K562 (cell line): ENCODE data around the gene AIG1. TPM values are rescaled to one million over a fixed set of nuclear protein-coding genes. Genes with fewer than 3 reads are reported as not detected.

Source experiments
- ATF1 ChIP-seq, 2 experiments: fragments of 450-650 bp in 1 of 2; IDR thresholded peaks; 2 replicates each; pipeline ENCODE4 v1.6.1; 2016; ENCODE audit warnings: missing compliant biosample characterization in 1 of 2, missing genetic modification characterization in 1 of 2
- CXXC5 ChIP-seq: fragments of 250-450 bp; sonication (Bioruptor Pico); IDR thresholded peaks from 2 replicates; pipeline ENCODE4 v1.8.0; 2022; ENCODE audit warnings: inconsistent platforms, mild to moderate bottlenecking, moderate library complexity
- GTF2A2 ChIP-seq: IDR thresholded peaks from 2 replicates; pipeline ENCODE4 v1.6.1; 2016; ENCODE audit warnings: mild to moderate bottlenecking, missing genetic modification characterization, missing compliant biosample characterization
- HDAC2 ChIP-seq: fragments of 450-650 bp; IDR thresholded peaks from 2 replicates; pipeline ENCODE4 v1.6.1; 2016; ENCODE audit warnings: mild to moderate bottlenecking
- MIER1 ChIP-seq: fragments of 450-650 bp; IDR thresholded peaks from 2 replicates; pipeline ENCODE4 v1.6.1; 2016; ENCODE audit warnings: antibody characterized with exemption, mild to moderate bottlenecking, low read depth
- MTA2 ChIP-seq: fragments of 450-650 bp; IDR thresholded peaks from 2 replicates; pipeline ENCODE4 v1.6.1; 2016; ENCODE audit warnings: low read depth
- NUFIP1 ChIP-seq: fragments of 450-650 bp; IDR thresholded peaks from 2 replicates; pipeline ENCODE4 v1.6.1; 2018; ENCODE audit not compliant: partially characterized antibody
- POLR2B ChIP-seq: fragments of 450-650 bp; IDR thresholded peaks from 2 replicates; pipeline ENCODE4 v1.6.1; 2018; ENCODE audit warnings: low read depth; ENCODE audit not compliant: partially characterized antibody
- RAD21 ChIP-seq, 2 experiments: fragments of 250-450 bp in 1 of 2; fragments of 450-650 bp in 1 of 2; sonication (Bioruptor Pico) in 1 of 2; formaldehyde crosslinking in 1 of 2; IDR thresholded peaks in 1 of 2; conservative IDR thresholded peaks in 1 of 2; 2 replicates each; pipeline versions ENCODE4 v1.4.0 to v1.8.0; 2020 to 2022; ENCODE audit warnings: mild to moderate bottlenecking in 2 of 2, moderate library complexity in 1 of 2
- STAT5A ChIP-seq: IDR thresholded peaks from 2 replicates; pipeline ENCODE4 v1.6.1; 2012; ENCODE audit warnings: low read length, inconsistent platforms, borderline replicate concordance
- ZNF24 ChIP-seq: fragments of 450-650 bp; IDR thresholded peaks from 2 replicates; pipeline ENCODE4 v1.6.1; 2016
- polyA plus RNA-seq, 8 experiments: library from polyadenylated mRNA; depleted of rRNA in 4 of 8; stranded (reverse) in 5 of 8; unstranded in 3 of 8; fragments of >200 nt; fragmentation: Nextera tagmentation in 2 of 8; fragmentation: Illumina TruSeq in 1 of 8; extraction: Ambion mirVana in 2 of 8; extraction: Trizol in 1 of 8; gene quantifications; 2 replicates each; pipeline versions ENCODE4 v1.2.1 to v1.2.3, GENCODE V29; 2011 to 2014; ENCODE audit warnings: inconsistent platforms in 1 of 8, missing spikeins in 1 of 8
- total RNA-seq, 7 experiments: library from RNA; depleted of rRNA in 6 of 7; stranded (reverse); fragments of >200 nt in 6 of 7; fragmentation: Illumina TruSeq in 2 of 7; extraction: Trizol in 2 of 7; gene quantifications; 2 replicates each; pipeline versions ENCODE4 v1.2.1 to v1.2.3, GENCODE V29; 2011 to 2021; ENCODE audit warnings: low replicate concordance in 1 of 7
- TF ChIP-seq, protein P1 (sequence below), 2 experiments: fragments of 450-650 bp; IDR thresholded peaks; 2 replicates each; pipeline ENCODE4 v1.6.1; 2016; ENCODE audit warnings: mild to moderate bottlenecking in 2 of 2, borderline replicate concordance in 1 of 2, low read depth in 1 of 2, moderate library complexity in 1 of 2
- TF ChIP-seq, protein P2 (sequence below): fragments of 450-650 bp; formaldehyde crosslinking; conservative IDR thresholded peaks from 2 replicates; pipeline ENCODE4 v1.4.0; 2022; ENCODE audit warnings: mild to moderate bottlenecking, missing genetic modification characterization
- TF ChIP-seq, protein P3 (sequence below): fragments of 450-650 bp; IDR thresholded peaks from 2 replicates; pipeline ENCODE4 v1.6.1; 2018; ENCODE audit warnings: mild to moderate bottlenecking, low read depth; ENCODE audit not compliant: partially characterized antibody
- TF ChIP-seq, protein P4 (sequence below), 2 experiments: fragments of 250-450 bp in 1 of 2; fragments of 450-650 bp in 1 of 2; sonication (Bioruptor Pico) in 1 of 2; IDR thresholded peaks; 2 replicates each; pipeline versions ENCODE4 v1.6.1 to v1.8.0; 2016 to 2021; ENCODE audit warnings: mild to moderate bottlenecking in 2 of 2, moderate library complexity in 2 of 2, missing compliant biosample characterization in 1 of 2, missing genetic modification characterization in 1 of 2

AIG1 gene
- total and polyA plus RNA-seq, 9 of the 15 experiments (the other 6 are each of a cell fraction or from before 2014, with no cell fraction given): 74.8 to 333 (median 127) TPM

DNA sequence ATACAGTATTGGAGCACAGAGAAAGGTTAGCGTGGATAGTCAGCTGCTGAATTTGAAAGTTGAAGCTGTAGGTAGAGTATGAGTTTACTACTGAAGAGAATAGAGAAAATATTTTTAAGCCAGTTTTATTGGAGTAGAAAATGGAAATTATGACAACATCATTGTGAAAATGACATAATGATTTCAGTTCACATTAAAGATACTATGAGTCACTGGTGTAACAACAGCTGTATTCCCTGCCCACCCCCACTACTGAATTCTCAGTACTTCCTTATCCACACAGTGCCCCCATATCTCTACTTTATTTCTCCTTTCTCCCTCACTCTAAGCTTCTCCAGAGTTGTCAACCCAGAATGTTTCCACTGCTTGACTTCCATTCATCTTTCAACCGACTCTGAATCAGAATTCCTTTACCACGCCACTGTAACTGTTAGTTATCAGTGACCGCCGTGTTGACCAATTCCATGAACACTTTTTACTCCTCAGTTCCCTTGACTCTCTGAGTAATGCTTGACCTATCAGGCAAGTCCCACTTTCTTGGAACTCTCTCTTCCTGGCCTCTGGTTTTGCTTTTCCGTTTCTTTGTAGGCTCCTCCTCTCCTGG lies 139.6 kb downstream of the AIG1 start (continued):
- TF ChIP-seq, protein P1, sequence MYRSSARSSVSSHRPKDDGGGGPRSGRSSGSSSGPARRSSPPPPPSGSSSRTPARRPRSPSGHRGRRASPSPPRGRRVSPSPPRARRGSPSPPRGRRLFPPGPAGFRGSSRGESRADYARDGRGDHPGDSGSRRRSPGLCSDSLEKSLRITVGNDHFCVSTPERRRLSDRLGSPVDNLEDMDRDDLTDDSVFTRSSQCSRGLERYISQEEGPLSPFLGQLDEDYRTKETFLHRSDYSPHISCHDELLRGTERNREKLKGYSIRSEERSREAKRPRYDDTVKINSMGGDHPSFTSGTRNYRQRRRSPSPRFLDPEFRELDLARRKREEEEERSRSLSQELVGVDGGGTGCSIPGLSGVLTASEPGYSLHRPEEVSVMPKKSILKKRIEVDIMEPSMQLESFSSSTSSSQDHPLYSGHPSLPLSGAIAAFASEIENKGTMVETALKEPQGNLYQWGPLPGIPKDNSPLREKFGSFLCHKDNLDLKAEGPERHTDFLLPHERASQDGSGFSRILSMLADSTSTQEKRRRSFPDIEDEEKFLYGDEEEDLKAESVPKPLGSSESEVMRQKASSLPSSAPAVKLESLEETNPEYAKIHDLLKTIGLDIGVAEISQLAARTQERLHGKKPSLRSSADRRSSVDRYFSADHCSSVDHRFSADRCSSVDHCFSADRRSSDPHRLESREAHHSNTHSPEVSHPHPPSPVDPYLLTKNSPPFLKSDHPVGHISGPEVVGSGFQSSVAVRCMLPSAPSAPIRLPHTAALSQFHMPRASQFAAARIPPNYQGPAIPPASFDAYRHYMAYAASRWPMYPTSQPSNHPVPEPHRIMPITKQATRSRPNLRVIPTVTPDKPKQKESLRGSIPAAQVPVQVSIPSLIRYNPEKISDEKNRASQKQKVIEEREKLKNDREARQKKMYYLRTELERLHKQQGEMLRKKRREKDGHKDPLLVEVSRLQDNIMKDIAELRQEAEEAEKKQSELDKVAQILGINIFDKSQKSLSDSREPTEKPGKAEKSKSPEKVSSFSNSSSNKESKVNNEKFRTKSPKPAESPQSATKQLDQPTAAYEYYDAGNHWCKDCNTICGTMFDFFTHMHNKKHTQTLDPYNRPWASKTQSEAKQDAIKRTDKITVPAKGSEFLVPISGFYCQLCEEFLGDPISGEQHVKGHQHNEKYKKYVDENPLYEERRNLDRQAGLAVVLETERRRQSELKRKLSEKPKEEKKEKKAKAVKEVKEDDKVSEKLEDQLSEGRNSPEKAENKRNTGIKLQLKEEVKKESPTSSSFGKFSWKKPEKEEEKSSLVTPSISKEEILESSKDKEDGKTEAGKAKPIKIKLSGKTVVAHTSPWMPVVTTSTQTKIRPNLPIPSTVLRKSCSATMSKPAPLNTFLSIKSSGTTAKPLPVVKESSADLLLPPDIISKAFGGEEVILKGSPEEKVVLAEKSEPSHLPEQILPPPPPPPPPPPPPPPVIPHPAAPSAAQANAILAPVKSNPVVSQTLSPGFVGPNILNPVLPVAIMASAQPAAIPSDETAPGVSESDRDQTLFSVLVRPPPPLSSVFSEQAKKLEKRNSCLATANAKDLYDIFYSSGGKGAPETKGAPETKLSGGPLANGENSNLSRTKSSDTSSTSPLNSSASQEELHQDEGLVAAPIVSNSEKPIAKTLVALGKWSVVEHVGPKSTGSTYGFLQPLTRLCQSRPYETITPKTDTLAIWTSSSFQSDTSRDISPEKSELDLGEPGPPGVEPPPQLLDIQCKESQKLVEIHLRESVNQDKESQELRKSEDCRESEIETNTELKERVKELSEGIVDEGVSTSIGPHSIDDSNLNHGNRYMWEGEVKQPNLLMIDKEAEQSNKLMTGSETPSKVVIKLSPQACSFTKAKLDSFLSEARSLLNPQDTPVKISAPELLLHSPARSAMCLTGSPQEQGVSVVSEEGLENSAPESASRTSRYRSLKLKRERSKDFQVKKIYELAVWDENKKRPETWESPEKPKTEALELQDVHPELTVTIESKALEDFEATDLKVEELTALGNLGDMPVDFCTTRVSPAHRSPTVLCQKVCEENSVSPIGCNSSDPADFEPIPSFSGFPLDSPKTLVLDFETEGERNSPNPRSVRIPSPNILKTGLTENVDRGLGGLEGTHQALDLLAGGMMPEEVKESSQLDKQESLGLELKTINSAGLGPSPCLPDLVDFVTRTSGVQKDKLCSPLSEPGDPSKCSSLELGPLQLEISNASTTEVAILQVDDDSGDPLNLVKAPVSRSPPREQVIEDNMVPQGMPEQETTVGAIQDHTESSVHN (IDR thresholded peaks at IDR 0.05; ENCODE audit: borderline replicate concordance in 1 of 2, low read depth in 1 of 2): peak in 1 of 2 experiments; percentile 75; a peak in 2 of 4 replicates
- TF ChIP-seq NUFIP1 (no peak), HDAC2 (peak; percentile 64; the same call in 1 of the 2 replicates), POLR2B (peak; percentile 34), STAT5A (peak; percentile 62; the same call in 1 of the 2 replicates), GTF2A2 (tag) (no peak), RAD21 (CRISPR knock-in tag; conservative IDR thresholded peaks at IDR 0.05 in 1 of 2, IDR thresholded peaks at IDR 0.05 in 1 of 2) (peak in 1 of 2 experiments; percentile 23; a peak in 1 of 4 replicates), ZNF24 (peak; percentile 75), CXXC5 (CRISPR knock-in tag) (peak; percentile 36), MIER1 (no peak), ATF1 (CRISPR knock-in tag; IDR thresholded peaks at IDR 0.05) (no peak), ATF1 (tag; IDR thresholded peaks at IDR 0.05) (peak; percentile 43; the same call in 1 of the 2 replicates), MTA2 (peak; percentile 31; the same call in 1 of the 2 replicates)
- TF ChIP-seq, protein P2, sequence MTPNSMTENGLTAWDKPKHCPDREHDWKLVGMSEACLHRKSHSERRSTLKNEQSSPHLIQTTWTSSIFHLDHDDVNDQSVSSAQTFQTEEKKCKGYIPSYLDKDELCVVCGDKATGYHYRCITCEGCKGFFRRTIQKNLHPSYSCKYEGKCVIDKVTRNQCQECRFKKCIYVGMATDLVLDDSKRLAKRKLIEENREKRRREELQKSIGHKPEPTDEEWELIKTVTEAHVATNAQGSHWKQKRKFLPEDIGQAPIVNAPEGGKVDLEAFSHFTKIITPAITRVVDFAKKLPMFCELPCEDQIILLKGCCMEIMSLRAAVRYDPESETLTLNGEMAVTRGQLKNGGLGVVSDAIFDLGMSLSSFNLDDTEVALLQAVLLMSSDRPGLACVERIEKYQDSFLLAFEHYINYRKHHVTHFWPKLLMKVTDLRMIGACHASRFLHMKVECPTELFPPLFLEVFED: no peak
- TF ChIP-seq, protein P3, sequence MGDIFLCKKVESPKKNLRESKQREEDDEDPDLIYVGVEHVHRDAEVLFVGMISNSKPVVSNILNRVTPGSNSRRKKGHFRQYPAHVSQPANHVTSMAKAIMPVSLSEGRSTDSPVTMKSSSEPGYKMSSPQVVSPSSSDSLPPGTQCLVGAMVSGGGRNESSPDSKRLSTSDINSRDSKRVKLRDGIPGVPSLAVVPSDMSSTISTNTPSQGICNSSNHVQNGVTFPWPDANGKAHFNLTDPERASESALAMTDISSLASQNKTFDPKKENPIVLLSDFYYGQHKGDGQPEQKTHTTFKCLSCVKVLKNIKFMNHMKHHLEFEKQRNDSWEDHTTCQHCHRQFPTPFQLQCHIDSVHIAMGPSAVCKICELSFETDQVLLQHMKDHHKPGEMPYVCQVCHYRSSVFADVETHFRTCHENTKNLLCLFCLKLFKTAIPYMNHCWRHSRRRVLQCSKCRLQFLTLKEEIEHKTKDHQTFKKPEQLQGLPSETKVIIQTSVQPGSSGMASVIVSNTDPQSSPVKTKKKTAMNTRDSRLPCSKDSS: no peak
- TF ChIP-seq, protein P4, sequence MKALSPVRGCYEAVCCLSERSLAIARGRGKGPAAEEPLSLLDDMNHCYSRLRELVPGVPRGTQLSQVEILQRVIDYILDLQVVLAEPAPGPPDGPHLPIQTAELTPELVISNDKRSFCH (CRISPR knock-in tag; IDR thresholded peaks at IDR 0.05): no peak
- TF ChIP-seq, protein P4 (tag; IDR thresholded peaks at IDR 0.05): 0 out of 2 replicates have a peak, but pooled peaks have one; percentile 55
